ENCODE measurements around the gene ATP23.

Gene ATP23

GRCh38 chr12:57909611-57910010 is 31.8 kb upstream of the ATP23 start:
- peaks cover 5% of the 10 kb centered on the region for H3K27me3 ChIP-seq (ENCODE audit: insufficient read depth, low read length)
- no peak overlapping the region for H3K4me2 ChIP-seq (ENCODE audit: low read length)
- H4K20me1 ChIP-seq (ENCODE audit: insufficient read depth, low read length): no peaks in the 10 kb centered on the region
- H3K9ac ChIP-seq (ENCODE audit: low read length): no peak overlapping the region
- no peaks in the 10 kb centered on the region for H3K9me3 ChIP-seq (ENCODE audit: low read length)
- no peaks in the 10 kb centered on the region for H3F3A ChIP-seq (ENCODE audit: insufficient read depth, low read length)
- H3K4me3 ChIP-seq (ENCODE audit: low read depth, low read length, poor library complexity, severe bottlenecking): no peak overlapping the region
- H3K27ac ChIP-seq (ENCODE audit: low read depth, low read length, poor library complexity, severe bottlenecking): no peak overlapping the region
- H2AFZ ChIP-seq (ENCODE audit: low read length): no peak overlapping the region
- H3K36me3 ChIP-seq (ENCODE audit: insufficient read depth, low read length): no peaks in the 10 kb centered on the region
- no peaks in the 10 kb centered on the region for H3K9me2 ChIP-seq (ENCODE audit: low read depth, low read length)
- H3K79me2 ChIP-seq (ENCODE audit: insufficient read depth, low read length): no peaks in the 10 kb centered on the region
- TF ChIP-seq EZH2 (IDR thresholded peaks at IDR 0.05; ENCODE audit: borderline replicate concordance, low read length): no peak
- H3K4me1 ChIP-seq (ENCODE audit: insufficient read depth, low read length, severe bottlenecking): peaks cover 4% of the 10 kb centered on the region

- TF ChIP-seq EZH2 (IDR thresholded peaks at IDR 0.05; ENCODE audit: borderline replicate concordance, low read length): no peak
- TF ChIP-seq CTCF (IDR thresholded peaks at IDR 0.05; ENCODE audit: low read length): no peak
These were observed 23.2 kb upstream of the ATP23 start for GRCh38 chr12:57918147-57918546.

GRCh38 chr12:57927086-57927485 is 14.3 kb upstream of the ATP23 start:
- Histone ChIP-seq H2AFZ (ENCODE audit: low read length) (no peak overlapping the region), H3K4me1 (ENCODE audit: insufficient read depth, low read length, severe bottlenecking) (no peaks in the 10 kb centered on the region), H3F3A (ENCODE audit: insufficient read depth, low read length) (0 out of 2 replicates have a peak, but pooled peaks cover 2% of the 10 kb centered on the region), H3K4me2 (ENCODE audit: low read length) (no peak overlapping the region), H3K27me3 (ENCODE audit: insufficient read depth, low read length) (no peaks in the 10 kb centered on the region), H3K9me3 (ENCODE audit: low read length) (no peaks in the 10 kb centered on the region), H3K4me3 (ENCODE audit: low read depth, low read length, poor library complexity, severe bottlenecking) (no peak overlapping the region), H3K36me3 (ENCODE audit: insufficient read depth, low read length) (no peaks in the 10 kb centered on the region), H3K27ac (ENCODE audit: low read depth, low read length, poor library complexity, severe bottlenecking) (no peak overlapping the region), H3K9ac (ENCODE audit: low read length) (no peak overlapping the region), H4K20me1 (ENCODE audit: insufficient read depth, low read length) (no peaks in the 10 kb centered on the region), H3K79me2 (ENCODE audit: insufficient read depth, low read length) (no peaks in the 10 kb centered on the region), H3K9me2 (ENCODE audit: low read depth, low read length) (no peaks in the 10 kb centered on the region)
- no peak for TF ChIP-seq EZH2 (IDR thresholded peaks at IDR 0.05; ENCODE audit: borderline replicate concordance, low read length)
- no peak for TF ChIP-seq CTCF (IDR thresholded peaks at IDR 0.05; ENCODE audit: low read length)

More at GRCh38 chr12:57918147-57918546, 23.2 kb upstream of the ATP23 start:
- H3K79me2 ChIP-seq (ENCODE audit: insufficient read depth, low read length): no peaks in the 10 kb centered on the region
- H3F3A ChIP-seq (ENCODE audit: insufficient read depth, low read length): no peaks in the 10 kb centered on the region
- no peaks in the 10 kb centered on the region; the same call in 1 of the 2 replicates for H3K36me3 ChIP-seq (ENCODE audit: insufficient read depth, low read length)
- H3K27ac ChIP-seq (ENCODE audit: low read depth, low read length, poor library complexity, severe bottlenecking): no peak overlapping the region
- H2AFZ ChIP-seq (ENCODE audit: low read length): no peak overlapping the region
- no peaks in the 10 kb centered on the region for H4K20me1 ChIP-seq (ENCODE audit: insufficient read depth, low read length)
- H3K4me1 ChIP-seq (ENCODE audit: insufficient read depth, low read length, severe bottlenecking): no peaks in the 10 kb centered on the region
- H3K9me3 ChIP-seq (ENCODE audit: low read length): no peaks in the 10 kb centered on the region
- H3K9me2 ChIP-seq (ENCODE audit: low read depth, low read length): no peaks in the 10 kb centered on the region
- H3K4me2 ChIP-seq (ENCODE audit: low read length): no peak overlapping the region
- H3K4me3 ChIP-seq (ENCODE audit: low read depth, low read length, poor library complexity, severe bottlenecking): no peak overlapping the region
- H3K9ac ChIP-seq (ENCODE audit: low read length): no peak overlapping the region
- no peaks in the 10 kb centered on the region for H3K27me3 ChIP-seq (ENCODE audit: insufficient read depth, low read length)

- Histone ChIP-seq H3K79me2 (ENCODE audit: insufficient read depth, low read length) (no peaks in the 10 kb centered on the region), H4K20me1 (ENCODE audit: insufficient read depth, low read length) (no peaks in the 10 kb centered on the region), H3K4me2 (ENCODE audit: low read length) (no peak overlapping the region), H3K9ac (ENCODE audit: low read length) (no peak overlapping the region), H3F3A (ENCODE audit: insufficient read depth, low read length) (0 out of 2 replicates have a peak, but pooled peaks cover 2% of the 10 kb centered on the region), H2AFZ (ENCODE audit: low read length) (no peak overlapping the region), H3K4me1 (ENCODE audit: insufficient read depth, low read length, severe bottlenecking) (peaks cover 3% of the 10 kb centered on the region), H3K9me3 (ENCODE audit: low read length) (no peaks in the 10 kb centered on the region), H3K27ac (ENCODE audit: low read depth, low read length, poor library complexity, severe bottlenecking) (no peak overlapping the region), H3K4me3 (ENCODE audit: low read depth, low read length, poor library complexity, severe bottlenecking) (no peak overlapping the region), H3K36me3 (ENCODE audit: insufficient read depth, low read length) (no peaks in the 10 kb centered on the region), H3K27me3 (ENCODE audit: insufficient read depth, low read length) (no peaks in the 10 kb centered on the region), H3K9me2 (ENCODE audit: low read depth, low read length) (no peaks in the 10 kb centered on the region)
- no peak for TF ChIP-seq CTCF (IDR thresholded peaks at IDR 0.05; ENCODE audit: low read length)
- TF ChIP-seq EZH2 (IDR thresholded peaks at IDR 0.05; ENCODE audit: borderline replicate concordance, low read length): no peak
These were observed 12.1 kb upstream of the ATP23 start for GRCh38 chr12:57929092-57929830.

Measured in OCI-LY1 (cell line).